Measurements from ENCODE around the gene PMVK. TPM values are rescaled to one million over a fixed set of nuclear protein-coding genes. Genes with fewer than 3 reads are reported as not detected.
A peak's percentile ranks its signal among the peaks of the same experiment; 100 is the strongest.

The PMVK gene
- total RNA-seq, 1 experiment from 2014 or later: 26.8 TPM

GRCh38 chr1:154881820-154882535 lies 54.5 kb downstream of the PMVK start:
- no peak overlapping the region for H3K27ac Mint-ChIP-seq
- ATAC-seq (0 out of 2 replicates have a peak, but pooled peaks have one; percentile 21), DNase-seq (ENCODE audit: low spot score) (no peak)
- no peaks in the 10 kb centered on the region for H3K27me3 Mint-ChIP-seq (ENCODE audit: low read depth)
- H3K9me3 Mint-ChIP-seq: no peaks in the 10 kb centered on the region
- no peak overlapping the region for H3K4me3 Mint-ChIP-seq
- no peaks in the 10 kb centered on the region for H3K36me3 Mint-ChIP-seq
- TF ChIP-seq RELA (CRISPR knock-in tag; IDR thresholded peaks at IDR 0.05; ENCODE audit: borderline replicate concordance): no peak
- TF ChIP-seq ETV6 (CRISPR knock-in tag; IDR thresholded peaks at IDR 0.05): no peak
- TF ChIP-seq FOXP1 (CRISPR knock-in tag; IDR thresholded peaks at IDR 0.05; ENCODE audit: borderline replicate concordance): no peak
- no peak for TF ChIP-seq MYBL2 (CRISPR knock-in tag; IDR thresholded peaks at IDR 0.05)
- TF ChIP-seq AFF4 (CRISPR knock-in tag; IDR thresholded peaks at IDR 0.05; ENCODE audit: borderline replicate concordance): no peak
- TF ChIP-seq, protein P1, sequence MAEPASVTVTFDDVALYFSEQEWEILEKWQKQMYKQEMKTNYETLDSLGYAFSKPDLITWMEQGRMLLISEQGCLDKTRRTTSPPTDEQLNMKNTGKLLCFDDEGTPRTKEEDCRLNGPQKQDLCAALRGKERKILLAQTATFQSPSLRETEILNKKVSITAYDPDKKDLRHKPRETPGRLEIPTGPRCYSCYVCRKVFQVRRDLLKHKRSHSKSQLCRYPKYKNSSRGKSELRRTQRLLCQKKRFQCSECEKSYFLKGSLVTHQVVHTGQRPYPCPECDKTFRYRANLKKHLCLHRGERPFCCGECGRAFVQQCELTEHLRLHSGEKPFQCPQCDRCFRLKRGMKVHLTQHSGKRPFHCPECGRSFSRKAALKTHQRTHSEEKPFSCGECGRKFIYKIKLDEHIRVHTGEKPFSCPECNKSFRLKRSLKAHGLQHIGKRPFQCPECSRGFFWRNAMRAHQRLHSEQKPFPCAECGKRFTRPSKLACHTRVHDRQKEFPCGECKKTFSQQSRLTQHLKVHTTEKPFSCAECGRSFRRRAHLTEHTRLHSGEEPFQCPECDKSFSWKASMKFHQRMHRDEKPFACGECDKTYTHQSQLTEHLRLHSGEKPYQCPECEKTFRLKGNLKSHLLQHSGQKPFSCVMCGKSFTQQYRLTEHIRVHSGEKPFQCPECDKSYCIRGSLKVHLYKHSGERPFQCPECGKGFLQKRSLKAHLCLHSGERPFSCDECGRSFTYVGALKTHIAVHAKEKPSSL (CRISPR knock-in tag; conservative IDR thresholded peaks at IDR 0.05): no peak
- TF ChIP-seq TEAD1 (CRISPR knock-in tag; IDR thresholded peaks at IDR 0.05): no peak
- no peak for TF ChIP-seq OVOL2 (CRISPR knock-in tag; IDR thresholded peaks at IDR 0.05; ENCODE audit: borderline replicate concordance)
- TF ChIP-seq NR2C2 (CRISPR knock-in tag; IDR thresholded peaks at IDR 0.05): no peak
- no peak for TF ChIP-seq ZNF232 (CRISPR knock-in tag; IDR thresholded peaks at IDR 0.05)
- ChIA-PET POLR2A (no interaction called here), CTCF (interaction anchor here (0.6 to 1.4 kb wide), 14 partner anchors 10 to 402 kb away, joined by 3 to 7 read pairs (median 3); partner anchors contain the start of genes CHRNB2 and KCNN3)
- H3K4me1 Mint-ChIP-seq: no peaks in the 10 kb centered on the region

DNA sequence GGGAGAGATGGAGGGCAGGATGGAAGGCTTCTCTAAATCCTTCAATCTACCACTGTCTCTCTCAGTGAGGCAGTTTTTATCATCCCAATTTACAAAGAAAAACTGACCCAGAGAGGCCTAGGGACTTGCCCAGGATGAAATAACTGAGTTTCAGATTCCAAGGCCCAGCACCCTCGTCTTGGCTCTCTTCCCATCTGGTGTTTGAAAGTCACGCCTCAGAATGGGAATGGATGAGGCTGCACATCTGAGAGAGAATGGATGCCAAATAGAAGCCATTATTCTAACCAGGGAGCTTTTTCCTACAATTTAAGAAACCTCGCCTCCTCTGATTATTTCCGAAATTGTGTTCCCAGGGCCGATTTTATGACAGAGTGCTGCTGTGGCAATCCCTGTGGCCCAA lies 55.8 kb downstream of the PMVK start:
- POLR2A ChIA-PET: no interaction called here
- no peaks in the 10 kb centered on the region for H3K9me3 Mint-ChIP-seq
- H3K4me1 Mint-ChIP-seq: no peaks in the 10 kb centered on the region
- no peak for ATAC-seq
- no peak overlapping the region for H3K27ac Mint-ChIP-seq
- CTCF ChIA-PET: interaction anchor here (1.0 to 1.2 kb wide), 2 partner anchors 25 to 139 kb away, joined by 3 to 5 read pairs; no protein-coding TSS in a partner anchor
- H3K27me3 Mint-ChIP-seq (ENCODE audit: low read depth): no peaks in the 10 kb centered on the region
- no peak for DNase-seq (ENCODE audit: low spot score)
- H3K4me3 Mint-ChIP-seq: no peak overlapping the region
- no peaks in the 10 kb centered on the region for H3K36me3 Mint-ChIP-seq
- no peak for TF ChIP-seq NR3C1 (CRISPR knock-in tag; conservative IDR thresholded peaks at IDR 0.05; ENCODE audit: low read depth)
- no peak for TF ChIP-seq OVOL2 (CRISPR knock-in tag; IDR thresholded peaks at IDR 0.05; ENCODE audit: borderline replicate concordance)
- TF ChIP-seq, protein P2, sequence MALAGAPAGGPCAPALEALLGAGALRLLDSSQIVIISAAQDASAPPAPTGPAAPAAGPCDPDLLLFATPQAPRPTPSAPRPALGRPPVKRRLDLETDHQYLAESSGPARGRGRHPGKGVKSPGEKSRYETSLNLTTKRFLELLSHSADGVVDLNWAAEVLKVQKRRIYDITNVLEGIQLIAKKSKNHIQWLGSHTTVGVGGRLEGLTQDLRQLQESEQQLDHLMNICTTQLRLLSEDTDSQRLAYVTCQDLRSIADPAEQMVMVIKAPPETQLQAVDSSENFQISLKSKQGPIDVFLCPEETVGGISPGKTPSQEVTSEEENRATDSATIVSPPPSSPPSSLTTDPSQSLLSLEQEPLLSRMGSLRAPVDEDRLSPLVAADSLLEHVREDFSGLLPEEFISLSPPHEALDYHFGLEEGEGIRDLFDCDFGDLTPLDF (CRISPR knock-in tag; IDR thresholded peaks at IDR 0.05): no peak
- TF ChIP-seq ZNF423 (CRISPR knock-in tag; IDR thresholded peaks at IDR 0.05): no peak
- TF ChIP-seq SP1 (CRISPR knock-in tag; conservative IDR thresholded peaks at IDR 0.05): no peak
- no peak for TF ChIP-seq E2F4 (CRISPR knock-in tag; IDR thresholded peaks at IDR 0.05; ENCODE audit: borderline replicate concordance, low read depth)
- no peak for TF ChIP-seq ZNF219 (CRISPR knock-in tag; IDR thresholded peaks at IDR 0.05; ENCODE audit: borderline replicate concordance)
- no peak for TF ChIP-seq ZNF671 (CRISPR knock-in tag; IDR thresholded peaks at IDR 0.05)
- no peak for TF ChIP-seq MYBL2 (CRISPR knock-in tag; IDR thresholded peaks at IDR 0.05)
- TF ChIP-seq, protein P3, sequence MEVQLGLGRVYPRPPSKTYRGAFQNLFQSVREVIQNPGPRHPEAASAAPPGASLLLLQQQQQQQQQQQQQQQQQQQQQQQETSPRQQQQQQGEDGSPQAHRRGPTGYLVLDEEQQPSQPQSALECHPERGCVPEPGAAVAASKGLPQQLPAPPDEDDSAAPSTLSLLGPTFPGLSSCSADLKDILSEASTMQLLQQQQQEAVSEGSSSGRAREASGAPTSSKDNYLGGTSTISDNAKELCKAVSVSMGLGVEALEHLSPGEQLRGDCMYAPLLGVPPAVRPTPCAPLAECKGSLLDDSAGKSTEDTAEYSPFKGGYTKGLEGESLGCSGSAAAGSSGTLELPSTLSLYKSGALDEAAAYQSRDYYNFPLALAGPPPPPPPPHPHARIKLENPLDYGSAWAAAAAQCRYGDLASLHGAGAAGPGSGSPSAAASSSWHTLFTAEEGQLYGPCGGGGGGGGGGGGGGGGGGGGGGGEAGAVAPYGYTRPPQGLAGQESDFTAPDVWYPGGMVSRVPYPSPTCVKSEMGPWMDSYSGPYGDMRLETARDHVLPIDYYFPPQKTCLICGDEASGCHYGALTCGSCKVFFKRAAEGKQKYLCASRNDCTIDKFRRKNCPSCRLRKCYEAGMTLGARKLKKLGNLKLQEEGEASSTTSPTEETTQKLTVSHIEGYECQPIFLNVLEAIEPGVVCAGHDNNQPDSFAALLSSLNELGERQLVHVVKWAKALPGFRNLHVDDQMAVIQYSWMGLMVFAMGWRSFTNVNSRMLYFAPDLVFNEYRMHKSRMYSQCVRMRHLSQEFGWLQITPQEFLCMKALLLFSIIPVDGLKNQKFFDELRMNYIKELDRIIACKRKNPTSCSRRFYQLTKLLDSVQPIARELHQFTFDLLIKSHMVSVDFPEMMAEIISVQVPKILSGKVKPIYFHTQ (CRISPR knock-in tag; IDR thresholded peaks at IDR 0.05): no peak
- TF ChIP-seq, protein P4, sequence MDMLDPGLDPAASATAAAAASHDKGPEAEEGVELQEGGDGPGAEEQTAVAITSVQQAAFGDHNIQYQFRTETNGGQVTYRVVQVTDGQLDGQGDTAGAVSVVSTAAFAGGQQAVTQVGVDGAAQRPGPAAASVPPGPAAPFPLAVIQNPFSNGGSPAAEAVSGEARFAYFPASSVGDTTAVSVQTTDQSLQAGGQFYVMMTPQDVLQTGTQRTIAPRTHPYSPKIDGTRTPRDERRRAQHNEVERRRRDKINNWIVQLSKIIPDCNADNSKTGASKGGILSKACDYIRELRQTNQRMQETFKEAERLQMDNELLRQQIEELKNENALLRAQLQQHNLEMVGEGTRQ (CRISPR knock-in tag; IDR thresholded peaks at IDR 0.05): no peak
- TF ChIP-seq IRF1 (CRISPR knock-in tag; IDR thresholded peaks at IDR 0.05): no peak
- TF ChIP-seq ZNF138 (CRISPR knock-in tag; conservative IDR thresholded peaks at IDR 0.05): no peak
